Activated naive CD8-positive, alpha-beta T cell (primary cell): ENCODE measurements around the gene SCTR.

Experiments used
- H3K27ac Mint-ChIP-seq: one replicate; pipeline ENCODE4 v1.8.0; 2021; ENCODE audit warnings: mixed read lengths
- H3K27me3 Mint-ChIP-seq: one replicate; pipeline ENCODE4 v1.8.0; 2021; ENCODE audit warnings: mixed read lengths
- H3K36me3 Mint-ChIP-seq: one replicate; pipeline ENCODE4 v1.8.0; 2021; ENCODE audit warnings: mixed read lengths
- H3K4me1 Mint-ChIP-seq: one replicate; pipeline ENCODE4 v1.8.0; 2021; ENCODE audit warnings: low read depth, mixed read lengths
- H3K4me3 Mint-ChIP-seq: one replicate; pipeline ENCODE4 v1.8.0; 2021; ENCODE audit warnings: mild to moderate bottlenecking, mixed read lengths
- H3K9me3 Mint-ChIP-seq: one replicate; pipeline ENCODE4 v1.8.0; 2021; ENCODE audit warnings: low read depth, mixed read lengths

The SCTR gene

GRCh38 chr2:119513832-119514231 is 10.5 kb downstream of the SCTR start:
- H3K27ac Mint-ChIP-seq = no peak overlapping the region
- H3K27me3 Mint-ChIP-seq = peaks cover 18% of the 10 kb centered on the region
- H3K4me1 Mint-ChIP-seq = no peaks in the 10 kb centered on the region
- H3K36me3 Mint-ChIP-seq = no peaks in the 10 kb centered on the region
- no peak overlapping the region for H3K4me3 Mint-ChIP-seq
- no peaks in the 10 kb centered on the region for H3K9me3 Mint-ChIP-seq

- Mint-ChIP-seq H3K36me3 (no peaks in the 10 kb centered on the region), H3K4me3 (no peak overlapping the region), H3K9me3 (no peaks in the 10 kb centered on the region), H3K27me3 (peaks cover 20% of the 10 kb centered on the region), H3K4me1 (no peaks in the 10 kb centered on the region), H3K27ac (no peak overlapping the region)
These were observed 11.3 kb downstream of the SCTR start for GRCh38 chr2:119512946-119513345.

- no peaks in the 10 kb centered on the region for H3K4me1 Mint-ChIP-seq
These were observed 12.3 kb downstream of the SCTR start for GRCh38 chr2:119511989-119512388.

GRCh38 chr2:119508756-119509155 is 15.5 kb downstream of the SCTR start:
- no peaks in the 10 kb centered on the region for H3K36me3 Mint-ChIP-seq
- H3K4me1 Mint-ChIP-seq = no peaks in the 10 kb centered on the region
- H3K4me3 Mint-ChIP-seq = no peak overlapping the region
- H3K27me3 Mint-ChIP-seq = peaks cover 8% of the 10 kb centered on the region
- H3K9me3 Mint-ChIP-seq = no peaks in the 10 kb centered on the region
- H3K27ac Mint-ChIP-seq = no peak overlapping the region

More at GRCh38 chr2:119511989-119512388, 12.3 kb downstream of the SCTR start:
- no peaks in the 10 kb centered on the region for H3K9me3 Mint-ChIP-seq
- no peaks in the 10 kb centered on the region for H3K36me3 Mint-ChIP-seq
- no peak overlapping the region for H3K4me3 Mint-ChIP-seq
- peaks cover 17% of the 10 kb centered on the region for H3K27me3 Mint-ChIP-seq
- no peak overlapping the region for H3K27ac Mint-ChIP-seq

DNA sequence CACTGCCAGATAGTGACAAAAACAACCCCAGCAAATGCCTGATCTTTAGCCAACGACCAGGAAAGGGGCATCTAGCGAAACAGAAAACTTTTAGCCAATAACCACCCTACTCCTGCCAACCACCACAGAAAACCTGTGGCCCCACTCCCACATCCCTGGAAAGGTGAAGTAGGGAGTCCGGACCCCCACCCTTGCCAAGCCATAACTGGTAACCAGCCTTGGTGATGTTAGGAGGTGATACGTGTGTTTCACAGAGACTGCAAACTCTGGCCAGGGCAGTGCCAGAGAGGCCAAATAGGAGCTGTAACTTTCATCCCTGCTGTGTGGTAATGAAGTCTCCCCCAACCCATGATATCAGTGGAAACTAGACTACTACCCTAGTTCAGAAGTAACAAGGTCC is 27.6 kb downstream of the SCTR start:
- Mint-ChIP-seq H3K4me1 (no peaks in the 10 kb centered on the region), H3K4me3 (no peak overlapping the region), H3K9me3 (peaks cover 26% of the 10 kb centered on the region), H3K27me3 (peaks cover 26% of the 10 kb centered on the region), H3K36me3 (no peaks in the 10 kb centered on the region), H3K27ac (no peak overlapping the region)

- Mint-ChIP-seq H3K4me1 (no peaks in the 10 kb centered on the region), H3K36me3 (no peaks in the 10 kb centered on the region), H3K4me3 (no peak overlapping the region), H3K9me3 (peaks cover 21% of the 10 kb centered on the region), H3K27ac (no peak overlapping the region), H3K27me3 (peaks cover 22% of the 10 kb centered on the region)
These were observed 28.3 kb downstream of the SCTR start for GRCh38 chr2:119495948-119496347.

DNA sequence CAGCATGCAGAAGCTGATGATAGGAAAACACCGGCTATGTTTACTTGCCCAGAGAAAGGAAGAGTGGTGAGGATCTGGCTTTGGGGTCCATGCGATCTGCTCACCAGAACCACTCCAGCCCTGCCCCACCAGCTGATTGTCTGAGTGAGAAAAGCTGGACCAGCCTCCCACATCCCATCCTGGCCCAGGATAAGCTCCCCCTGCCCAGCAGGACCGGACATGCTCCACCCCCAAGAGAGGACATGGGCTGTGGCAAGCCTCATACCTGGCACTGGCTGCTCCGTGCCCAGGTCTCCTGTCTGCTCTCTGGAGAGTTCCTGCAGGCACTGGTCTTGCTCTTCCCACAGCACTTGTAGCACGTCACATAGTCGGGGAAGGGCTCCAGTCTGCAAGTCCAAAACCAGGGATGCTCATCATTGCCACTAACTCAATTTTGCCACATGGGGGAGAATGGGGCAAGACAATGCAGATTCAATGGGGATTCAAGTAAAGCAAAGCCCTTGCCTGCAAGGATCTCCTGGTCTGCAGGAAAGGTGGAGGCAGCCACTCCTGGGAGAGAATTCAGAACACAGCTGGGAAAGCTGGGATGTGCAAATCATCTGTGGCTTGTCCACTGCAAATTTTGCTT is 30.0 kb downstream of the SCTR start:
- H3K4me3 Mint-ChIP-seq = no peak overlapping the region
- H3K27me3 Mint-ChIP-seq = peaks cover 16% of the 10 kb centered on the region
- H3K36me3 Mint-ChIP-seq = no peaks in the 10 kb centered on the region
- no peak overlapping the region for H3K27ac Mint-ChIP-seq
- no peaks in the 10 kb centered on the region for H3K4me1 Mint-ChIP-seq
- H3K9me3 Mint-ChIP-seq = peaks cover 12% of the 10 kb centered on the region

DNA sequence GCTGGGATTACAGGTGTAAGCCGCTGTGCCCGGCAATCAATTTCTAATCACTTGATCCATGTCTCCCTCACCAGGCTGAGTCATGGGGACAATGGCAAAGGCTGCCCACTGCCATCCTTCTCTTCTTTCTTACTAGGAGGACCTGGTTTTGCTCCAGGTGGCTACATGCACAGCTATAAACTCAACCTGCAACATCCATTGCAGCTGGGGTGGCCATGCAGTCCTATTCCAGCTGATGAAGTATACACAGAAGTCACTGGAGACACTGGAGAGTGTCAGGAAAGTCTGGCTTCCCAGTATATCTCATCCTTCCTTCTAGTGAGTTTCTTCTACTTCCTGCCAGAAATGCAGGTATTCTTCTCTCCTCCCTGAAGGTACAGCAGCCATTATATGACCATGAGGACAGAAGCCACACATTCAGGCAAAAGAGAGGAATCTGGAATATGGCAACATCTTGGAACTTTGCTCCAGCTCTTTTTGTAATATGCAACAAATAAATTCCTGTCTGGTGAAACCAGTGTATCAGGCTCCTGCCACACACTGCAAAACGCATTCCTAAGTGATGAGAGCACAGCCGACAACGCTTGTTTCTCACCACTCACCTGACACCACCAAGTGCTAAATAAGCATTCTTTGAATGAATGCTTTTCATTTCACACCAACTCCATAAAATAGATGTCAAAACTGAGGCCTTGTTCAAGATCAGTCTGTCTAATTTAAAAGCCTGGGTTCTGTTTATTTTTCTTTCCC is 32.3 kb downstream of the SCTR start:
- Mint-ChIP-seq H3K27ac (no peak overlapping the region), H3K4me1 (no peaks in the 10 kb centered on the region), H3K27me3 (peaks cover 15% of the 10 kb centered on the region), H3K9me3 (no peaks in the 10 kb centered on the region), H3K36me3 (no peaks in the 10 kb centered on the region), H3K4me3 (no peak overlapping the region)

- Mint-ChIP-seq H3K4me3 (no peak overlapping the region), H3K4me1 (no peaks in the 10 kb centered on the region)
These were observed 33.6 kb downstream of the SCTR start for GRCh38 chr2:119490653-119491195.

GRCh38 chr2:119490106-119490505 is 34.2 kb downstream of the SCTR start:
- H3K9me3 Mint-ChIP-seq = no peaks in the 10 kb centered on the region
- H3K4me3 Mint-ChIP-seq = no peak overlapping the region
- no peaks in the 10 kb centered on the region for H3K4me1 Mint-ChIP-seq
- H3K27me3 Mint-ChIP-seq = peaks cover 8% of the 10 kb centered on the region
- H3K36me3 Mint-ChIP-seq = no peaks in the 10 kb centered on the region
- no peak overlapping the region for H3K27ac Mint-ChIP-seq

More at GRCh38 chr2:119490653-119491195, 33.6 kb downstream of the SCTR start:
- H3K27ac Mint-ChIP-seq = no peak overlapping the region
- no peaks in the 10 kb centered on the region for H3K9me3 Mint-ChIP-seq
- H3K27me3 Mint-ChIP-seq = peaks cover 11% of the 10 kb centered on the region
- no peaks in the 10 kb centered on the region for H3K36me3 Mint-ChIP-seq

DNA sequence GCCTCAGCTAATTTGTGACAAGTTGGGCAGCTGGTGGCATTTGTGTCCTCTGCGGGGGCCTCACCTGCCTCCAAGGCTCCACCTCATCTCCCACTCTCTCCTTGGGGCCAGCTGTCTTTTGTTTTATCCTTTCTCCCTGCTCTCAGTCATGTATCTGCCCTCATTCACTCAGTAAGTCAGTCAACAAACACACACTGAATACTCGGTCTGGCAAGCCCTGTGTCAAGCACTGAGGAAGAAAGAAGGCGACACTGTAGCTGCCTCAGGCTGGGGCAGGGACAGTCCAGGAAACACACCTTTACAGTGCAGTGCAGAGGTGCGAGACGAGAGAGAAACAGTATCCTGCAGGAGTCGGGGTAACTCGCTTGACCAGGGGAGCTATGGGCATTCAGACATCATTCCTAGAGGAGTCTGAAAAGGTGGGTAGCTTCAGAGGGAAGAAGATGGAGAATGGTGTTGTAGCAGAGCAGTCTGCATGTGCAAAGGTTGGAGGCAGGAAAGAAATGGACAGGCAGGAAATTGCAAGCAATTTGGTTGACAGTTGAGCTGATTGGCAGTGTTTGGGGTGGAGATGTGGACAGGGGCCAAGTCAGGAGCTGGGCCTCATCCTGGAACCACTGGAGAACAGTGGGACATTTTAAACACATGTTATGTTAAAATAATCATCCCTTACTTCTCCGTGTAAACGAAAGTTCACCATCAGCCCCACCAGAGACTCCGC is 34.9 kb downstream of the SCTR start:
- Mint-ChIP-seq H3K27me3 (peaks cover 4% of the 10 kb centered on the region), H3K4me3 (no peak overlapping the region), H3K9me3 (no peaks in the 10 kb centered on the region), H3K36me3 (no peaks in the 10 kb centered on the region), H3K4me1 (no peaks in the 10 kb centered on the region), H3K27ac (no peak overlapping the region)

DNA sequence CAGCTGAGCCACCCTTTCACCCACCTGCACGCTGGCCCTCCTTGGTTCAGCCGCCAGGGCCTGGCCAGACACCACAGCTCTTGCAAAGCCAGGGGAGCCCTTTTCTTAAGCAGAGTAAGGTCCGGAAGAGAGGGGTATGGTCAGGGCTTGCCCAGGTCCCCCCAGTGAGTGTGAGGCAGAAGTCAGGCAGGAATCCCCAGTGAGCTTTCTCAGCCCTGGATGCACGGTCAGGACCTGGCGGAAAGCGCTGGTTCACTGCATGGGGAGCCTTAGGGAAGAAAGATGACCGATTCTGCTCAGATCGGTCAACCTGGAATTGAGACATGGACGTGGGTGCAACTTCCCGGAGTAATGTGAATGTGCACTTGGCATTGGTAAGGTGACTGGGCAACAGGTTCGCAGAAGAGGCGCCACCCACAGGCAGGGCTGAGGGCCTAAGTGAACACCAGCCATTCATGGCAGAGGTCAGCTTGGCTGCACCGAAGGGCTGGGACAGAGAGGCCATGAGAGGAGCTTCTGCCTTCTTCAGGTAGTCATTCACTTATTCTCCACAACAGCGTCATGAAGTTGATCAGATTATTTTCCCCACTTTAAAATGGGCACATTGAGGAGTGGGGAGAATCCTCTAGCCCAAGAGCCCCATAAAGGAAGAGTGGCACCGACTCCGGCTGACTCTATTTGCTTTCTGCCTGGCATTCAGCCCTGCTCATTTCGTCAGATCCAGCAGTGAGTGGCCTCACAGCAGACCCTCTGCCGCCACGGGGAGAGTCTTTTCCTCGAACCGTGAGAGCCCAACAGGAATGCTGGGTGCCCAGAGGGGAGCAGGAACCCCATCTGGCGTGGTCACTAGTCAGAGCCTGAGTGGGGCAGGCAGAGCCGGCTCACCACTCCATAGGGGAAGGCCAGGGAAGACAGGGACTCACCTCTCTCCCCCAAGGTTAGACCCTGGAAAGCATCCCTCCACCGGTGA is 35.8 kb downstream of the SCTR start:
- no peaks in the 10 kb centered on the region for H3K36me3 Mint-ChIP-seq
- H3K4me3 Mint-ChIP-seq = no peak overlapping the region
- H3K4me1 Mint-ChIP-seq = no peaks in the 10 kb centered on the region
- no peaks in the 10 kb centered on the region for H3K9me3 Mint-ChIP-seq
- H3K27me3 Mint-ChIP-seq = peaks cover 4% of the 10 kb centered on the region
- H3K27ac Mint-ChIP-seq = no peak overlapping the region

GRCh38 chr2:119487434-119488244 is 36.6 kb downstream of the SCTR start:
- Mint-ChIP-seq H3K4me3 (no peak overlapping the region), H3K9me3 (no peaks in the 10 kb centered on the region), H3K27ac (no peak overlapping the region), H3K4me1 (no peaks in the 10 kb centered on the region), H3K36me3 (no peaks in the 10 kb centered on the region), H3K27me3 (peaks cover 2% of the 10 kb centered on the region)

- no peak overlapping the region for H3K4me3 Mint-ChIP-seq
- no peaks in the 10 kb centered on the region for H3K36me3 Mint-ChIP-seq
- H3K27me3 Mint-ChIP-seq = peaks cover 2% of the 10 kb centered on the region
- H3K9me3 Mint-ChIP-seq = no peaks in the 10 kb centered on the region
- H3K27ac Mint-ChIP-seq = no peak overlapping the region
- H3K4me1 Mint-ChIP-seq = no peaks in the 10 kb centered on the region
These were observed 37.4 kb downstream of the SCTR start for GRCh38 chr2:119486886-119487285.
